NCI-H82 (cell line): ENCODE measurements around the gene ATP10D.
"Not testable (repeated sequence)": the region's sequence is repeated elsewhere in the genome, so short reads cannot be mapped to it uniquely, and the experiment has no call there.

Experiments
- DNase-seq: peaks from one replicate; lab custom pipeline; 2025; lab: John Stamatoyannopoulos, UW

Gene ATP10D

GRCh38 chr4:47488706-47489105 lies 3.6 kb downstream of the ATP10D start:
- peak; percentile 13 for DNase-seq

GRCh38 chr4:47490550-47490949 lies 5.5 kb downstream of the ATP10D start:
- peak; percentile 52 for DNase-seq

- DNase-seq = no peak
Observed at GRCh38 chr4:47493238-47494123, 8.4 kb downstream of the ATP10D start.

GRCh38 chr4:47494124-47494430 lies 9.0 kb downstream of the ATP10D start:
- no peak for DNase-seq

- DNase-seq = no peak
Observed at GRCh38 chr4:47498899-47499298, 13.8 kb downstream of the ATP10D start.

GRCh38 chr4:47499700-47500099 lies 14.6 kb downstream of the ATP10D start:
- no peak for DNase-seq

- no peak for DNase-seq
Observed at GRCh38 chr4:47500776-47501175, 15.7 kb downstream of the ATP10D start.

GRCh38 chr4:47505147-47505546 lies 20.1 kb downstream of the ATP10D start:
- no peak for DNase-seq

GRCh38 chr4:47505666-47506065 lies 20.6 kb downstream of the ATP10D start:
- no peak for DNase-seq

GRCh38 chr4:47510506-47511143 lies 25.6 kb downstream of the ATP10D start:
- no peak for DNase-seq

- no peak for DNase-seq
Observed at GRCh38 chr4:47513461-47513860, 28.4 kb downstream of the ATP10D start.

- DNase-seq = no peak
Observed at GRCh38 chr4:47519239-47519883, 34.3 kb downstream of the ATP10D start.

- DNase-seq = no peak
Observed at GRCh38 chr4:47525154-47525819, 40.2 kb downstream of the ATP10D start.

- no peak for DNase-seq
Observed at GRCh38 chr4:47526281-47526680, 41.2 kb downstream of the ATP10D start.

GRCh38 chr4:47528646-47529045 lies 43.6 kb downstream of the ATP10D start:
- not testable (repeated sequence) for DNase-seq

- DNase-seq = no peak
Observed at GRCh38 chr4:47530801-47531200, 45.7 kb downstream of the ATP10D start.

- peak; percentile 3 for DNase-seq
Observed at GRCh38 chr4:47531241-47531953, 46.3 kb downstream of the ATP10D start.

- no peak for DNase-seq
Observed at GRCh38 chr4:47531954-47532321, 46.9 kb downstream of the ATP10D start.

GRCh38 chr4:47532658-47533057 lies 47.6 kb downstream of the ATP10D start:
- DNase-seq = no peak

- DNase-seq = no peak
Observed at GRCh38 chr4:47533689-47534347, 48.7 kb downstream of the ATP10D start.

- DNase-seq = no peak
Observed at GRCh38 chr4:47534772-47535171, 49.7 kb downstream of the ATP10D start.
